GM18502 (cell line): ENCODE results near the gene IL10RA.
"Not testable (repeated sequence)": the region's sequence is repeated elsewhere in the genome, so short reads cannot be mapped to it uniquely, and the experiment has no call there.

Experiments used
- ATAC-seq: cut with Tn5 transposase; IDR thresholded peaks from one replicate; pipeline ENCODE4 v1.9.1; 2021; ENCODE audit warnings: mild to moderate bottlenecking; ENCODE audit not compliant: unreplicated experiment, poor library complexity

Gene IL10RA

GRCh38 chr11:117960406-117960805 lies 25.8 kb upstream of the IL10RA start:
- no peak for ATAC-seq

GRCh38 chr11:117961896-117962295 lies 24.3 kb upstream of the IL10RA start:
- no peak for ATAC-seq

GRCh38 chr11:117962826-117963225 lies 23.4 kb upstream of the IL10RA start:
- no peak for ATAC-seq

GRCh38 chr11:117966908-117967307 lies 19.3 kb upstream of the IL10RA start:
- no peak for ATAC-seq

GRCh38 chr11:117969160-117969991 lies 16.8 kb upstream of the IL10RA start:
- ATAC-seq = no peak

GRCh38 chr11:117970400-117971024 lies 15.7 kb upstream of the IL10RA start:
- ATAC-seq = no peak

- no peak for ATAC-seq
Observed at GRCh38 chr11:117972044-117972443, 14.2 kb upstream of the IL10RA start.

GRCh38 chr11:117972629-117973502 lies 13.3 kb upstream of the IL10RA start:
- no peak for ATAC-seq

GRCh38 chr11:117973503-117973860 lies 12.7 kb upstream of the IL10RA start:
- no peak for ATAC-seq

GRCh38 chr11:117976445-117976844 lies 9.7 kb upstream of the IL10RA start:
- no peak for ATAC-seq

GRCh38 chr11:117977029-117977428 lies 9.2 kb upstream of the IL10RA start:
- no peak for ATAC-seq

GRCh38 chr11:117977612-117978264 lies 8.5 kb upstream of the IL10RA start:
- ATAC-seq = not testable (repeated sequence)

GRCh38 chr11:117978291-117978910 lies 7.8 kb upstream of the IL10RA start:
- ATAC-seq = not testable (repeated sequence)

GRCh38 chr11:117978991-117979390 lies 7.2 kb upstream of the IL10RA start:
- ATAC-seq = no peak

GRCh38 chr11:117979481-117980211 lies 6.5 kb upstream of the IL10RA start:
- peak; percentile 59 for ATAC-seq

GRCh38 chr11:117980280-117980679 lies 5.9 kb upstream of the IL10RA start:
- peak; percentile 18 for ATAC-seq

- ATAC-seq = no peak
Observed at GRCh38 chr11:117980720-117981119, 5.5 kb upstream of the IL10RA start.

GRCh38 chr11:117983163-117983475 lies 3.1 kb upstream of the IL10RA start:
- no peak for ATAC-seq

- no peak for ATAC-seq
Observed at GRCh38 chr11:117984476-117984875, 1.7 kb upstream of the IL10RA start.
